GM12878 (cell line): ENCODE measurements around the gene SNRPD2. TPM values are rescaled to one million over a fixed set of nuclear protein-coding genes. Genes with fewer than 3 reads are reported as not detected.

Source experiments
- CBFB ChIP-seq: IDR thresholded peaks from 2 replicates; pipeline ENCODE4 v1.6.1; 2016; ENCODE audit warnings: antibody characterized with exemption, low read depth
- E4F1 ChIP-seq: fragments of 450-650 bp; IDR thresholded peaks from 2 replicates; pipeline ENCODE4 v1.6.1; 2018; ENCODE audit warnings: borderline replicate concordance, mild to moderate bottlenecking; ENCODE audit not compliant: partially characterized antibody
- EGR1 ChIP-seq, 2 experiments: IDR thresholded peaks; 1 replicate in 1 of 2; 2 replicates in 1 of 2; pipeline ENCODE4 v1.6.1; 2011 to 2012; ENCODE audit warnings: low read depth in 2 of 2, low read length in 2 of 2, borderline replicate concordance in 1 of 2, mild to moderate bottlenecking in 1 of 2, moderate library complexity in 1 of 2
- EZH2 ChIP-seq: IDR thresholded peaks from 2 replicates; pipeline ENCODE4 v1.6.1; 2012; ENCODE audit warnings: low read depth, mild to moderate bottlenecking, control low read depth, inconsistent platforms, low read length, borderline replicate concordance; ENCODE audit not compliant: control insufficient read depth
- HCFC1 ChIP-seq: fragments of 150-350 bp; IDR thresholded peaks from 2 replicates; pipeline ENCODE4 v1.6.1; 2014; ENCODE audit warnings: low read length
- KAT2A ChIP-seq: conservative IDR thresholded peaks from 2 replicates; pipeline ENCODE4 v1.6.1; 2011; ENCODE audit warnings: low read depth, low read length; ENCODE audit not compliant: control insufficient read depth
- MTA3 ChIP-seq: IDR thresholded peaks from 2 replicates; pipeline ENCODE4 v1.6.1; 2012; ENCODE audit warnings: low read length, inconsistent platforms, borderline replicate concordance
- POLR2AphosphoS2 ChIP-seq: IDR thresholded peaks from 2 replicates; pipeline ENCODE4 v1.6.1; 2011; ENCODE audit warnings: low read depth, mild to moderate bottlenecking, low read length, improper control_type of control experiment, moderate library complexity
- POU2F2 ChIP-seq: IDR thresholded peaks from 3 replicates; pipeline ENCODE4 v1.6.1; 2011; ENCODE audit warnings: low read depth, mild to moderate bottlenecking, low read length, borderline replicate concordance
- RUNX3 ChIP-seq: IDR thresholded peaks from 2 replicates; pipeline ENCODE4 v1.6.1; 2012; ENCODE audit warnings: low read length, inconsistent platforms
- SMARCA5 ChIP-seq: fragments of 450-650 bp; IDR thresholded peaks from 2 replicates; pipeline ENCODE4 v1.6.1; 2017; ENCODE audit warnings: mild to moderate bottlenecking
- ZBTB4 ChIP-seq: fragments of 450-650 bp; formaldehyde crosslinking; IDR thresholded peaks from 2 replicates; pipeline ENCODE4 v1.4.0; 2022; ENCODE audit warnings: mild to moderate bottlenecking, moderate library complexity
- polyA plus RNA-seq, 11 experiments: library from polyadenylated mRNA; depleted of rRNA in 4 of 11; unstranded in 6 of 11; stranded (reverse) in 5 of 11; fragments of >200 nt; fragmentation: Nextera tagmentation in 4 of 11; fragmentation: Illumina TruSeq in 1 of 11; extraction: Ambion mirVana in 4 of 11; extraction: Trizol in 1 of 11; gene quantifications; 1 replicate in 1 of 11; 2 replicates in 10 of 11; pipeline versions ENCODE4 v1.2.1 to v1.2.3, GENCODE V29; 2011 to 2016; ENCODE audit warnings: inconsistent platforms in 2 of 11, missing spikeins in 2 of 11, low read depth in 1 of 11
- total RNA-seq, 4 experiments: library from RNA; depleted of rRNA in 3 of 4; stranded (reverse); fragments of >200 nt in 3 of 4; fragmentation: Illumina TruSeq in 1 of 4; extraction: Trizol in 1 of 4; gene quantifications; 2 replicates each; pipeline versions ENCODE4 v1.2.1 to v1.2.3, GENCODE V29; 2013 to 2021
- TF ChIP-seq, protein P1 (sequence below): fragments of 450-650 bp; IDR thresholded peaks from 2 replicates; pipeline ENCODE4 v1.6.1; 2016; ENCODE audit warnings: mild to moderate bottlenecking, moderate library complexity, borderline replicate concordance
- TF ChIP-seq, protein P2 (sequence below): fragments of 450-650 bp; IDR thresholded peaks from 2 replicates; pipeline ENCODE4 v1.6.1; 2017; ENCODE audit warnings: antibody characterized with exemption, mild to moderate bottlenecking, moderate library complexity

Gene SNRPD2
- total and polyA plus RNA-seq, 10 of the 15 experiments (the other 5 are each of a cell fraction or from before 2014, with no cell fraction given) = 526 to 3,621 (median 951) TPM

- TF ChIP-seq, protein P1, sequence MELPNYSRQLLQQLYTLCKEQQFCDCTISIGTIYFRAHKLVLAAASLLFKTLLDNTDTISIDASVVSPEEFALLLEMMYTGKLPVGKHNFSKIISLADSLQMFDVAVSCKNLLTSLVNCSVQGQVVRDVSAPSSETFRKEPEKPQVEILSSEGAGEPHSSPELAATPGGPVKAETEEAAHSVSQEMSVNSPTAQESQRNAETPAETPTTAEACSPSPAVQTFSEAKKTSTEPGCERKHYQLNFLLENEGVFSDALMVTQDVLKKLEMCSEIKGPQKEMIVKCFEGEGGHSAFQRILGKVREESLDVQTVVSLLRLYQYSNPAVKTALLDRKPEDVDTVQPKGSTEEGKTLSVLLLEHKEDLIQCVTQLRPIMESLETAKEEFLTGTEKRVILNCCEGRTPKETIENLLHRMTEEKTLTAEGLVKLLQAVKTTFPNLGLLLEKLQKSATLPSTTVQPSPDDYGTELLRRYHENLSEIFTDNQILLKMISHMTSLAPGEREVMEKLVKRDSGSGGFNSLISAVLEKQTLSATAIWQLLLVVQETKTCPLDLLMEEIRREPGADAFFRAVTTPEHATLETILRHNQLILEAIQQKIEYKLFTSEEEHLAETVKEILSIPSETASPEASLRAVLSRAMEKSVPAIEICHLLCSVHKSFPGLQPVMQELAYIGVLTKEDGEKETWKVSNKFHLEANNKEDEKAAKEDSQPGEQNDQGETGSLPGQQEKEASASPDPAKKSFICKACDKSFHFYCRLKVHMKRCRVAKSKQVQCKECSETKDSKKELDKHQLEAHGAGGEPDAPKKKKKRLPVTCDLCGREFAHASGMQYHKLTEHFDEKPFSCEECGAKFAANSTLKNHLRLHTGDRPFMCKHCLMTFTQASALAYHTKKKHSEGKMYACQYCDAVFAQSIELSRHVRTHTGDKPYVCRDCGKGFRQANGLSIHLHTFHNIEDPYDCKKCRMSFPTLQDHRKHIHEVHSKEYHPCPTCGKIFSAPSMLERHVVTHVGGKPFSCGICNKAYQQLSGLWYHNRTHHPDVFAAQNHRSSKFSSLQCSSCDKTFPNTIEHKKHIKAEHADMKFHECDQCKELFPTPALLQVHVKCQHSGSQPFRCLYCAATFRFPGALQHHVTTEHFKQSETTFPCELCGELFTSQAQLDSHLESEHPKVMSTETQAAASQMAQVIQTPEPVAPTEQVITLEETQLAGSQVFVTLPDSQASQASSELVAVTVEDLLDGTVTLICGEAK = peak; percentile 95
- TF ChIP-seq SMARCA5 (no peak), RUNX3 (no peak), MTA3 (no peak), CBFB (peak; percentile 52; the same call in 1 of the 2 replicates), E4F1 (no peak), POLR2AphosphoS2 (peak; percentile 86), ZBTB4 (CRISPR knock-in tag) (no peak), KAT2A (no peak), POU2F2 (peak; percentile 74; the same call in 2 of the 3 replicates), HCFC1 (peak; percentile 55), EZH2 (no peak), EGR1 (IDR thresholded peaks at IDR 0.05; ENCODE audit: borderline replicate concordance in 1 of 2, low read depth in 2 of 2, low read length in 2 of 2) (peak in 1 of 2 experiments; percentile 31; a peak in 1 of 3 replicates)
- TF ChIP-seq, protein P2, sequence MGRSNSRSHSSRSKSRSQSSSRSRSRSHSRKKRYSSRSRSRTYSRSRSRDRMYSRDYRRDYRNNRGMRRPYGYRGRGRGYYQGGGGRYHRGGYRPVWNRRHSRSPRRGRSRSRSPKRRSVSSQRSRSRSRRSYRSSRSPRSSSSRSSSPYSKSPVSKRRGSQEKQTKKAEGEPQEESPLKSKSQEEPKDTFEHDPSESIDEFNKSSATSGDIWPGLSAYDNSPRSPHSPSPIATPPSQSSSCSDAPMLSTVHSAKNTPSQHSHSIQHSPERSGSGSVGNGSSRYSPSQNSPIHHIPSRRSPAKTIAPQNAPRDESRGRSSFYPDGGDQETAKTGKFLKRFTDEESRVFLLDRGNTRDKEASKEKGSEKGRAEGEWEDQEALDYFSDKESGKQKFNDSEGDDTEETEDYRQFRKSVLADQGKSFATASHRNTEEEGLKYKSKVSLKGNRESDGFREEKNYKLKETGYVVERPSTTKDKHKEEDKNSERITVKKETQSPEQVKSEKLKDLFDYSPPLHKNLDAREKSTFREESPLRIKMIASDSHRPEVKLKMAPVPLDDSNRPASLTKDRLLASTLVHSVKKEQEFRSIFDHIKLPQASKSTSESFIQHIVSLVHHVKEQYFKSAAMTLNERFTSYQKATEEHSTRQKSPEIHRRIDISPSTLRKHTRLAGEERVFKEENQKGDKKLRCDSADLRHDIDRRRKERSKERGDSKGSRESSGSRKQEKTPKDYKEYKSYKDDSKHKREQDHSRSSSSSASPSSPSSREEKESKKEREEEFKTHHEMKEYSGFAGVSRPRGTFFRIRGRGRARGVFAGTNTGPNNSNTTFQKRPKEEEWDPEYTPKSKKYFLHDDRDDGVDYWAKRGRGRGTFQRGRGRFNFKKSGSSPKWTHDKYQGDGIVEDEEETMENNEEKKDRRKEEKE = no peak
These were observed at the start of gene SNRPD2 (continued) for GRCh38 chr19:45691516-45692186.
